HG02981 (cell line): Measurements from ENCODE around the gene ATP4B.

Experiments used
- ATAC-seq: cut with Tn5 transposase; IDR thresholded peaks from one replicate; pipeline ENCODE4 v1.9.1; 2021; ENCODE audit warnings: mild to moderate bottlenecking, moderate library complexity; ENCODE audit not compliant: unreplicated experiment

Gene ATP4B

DNA sequence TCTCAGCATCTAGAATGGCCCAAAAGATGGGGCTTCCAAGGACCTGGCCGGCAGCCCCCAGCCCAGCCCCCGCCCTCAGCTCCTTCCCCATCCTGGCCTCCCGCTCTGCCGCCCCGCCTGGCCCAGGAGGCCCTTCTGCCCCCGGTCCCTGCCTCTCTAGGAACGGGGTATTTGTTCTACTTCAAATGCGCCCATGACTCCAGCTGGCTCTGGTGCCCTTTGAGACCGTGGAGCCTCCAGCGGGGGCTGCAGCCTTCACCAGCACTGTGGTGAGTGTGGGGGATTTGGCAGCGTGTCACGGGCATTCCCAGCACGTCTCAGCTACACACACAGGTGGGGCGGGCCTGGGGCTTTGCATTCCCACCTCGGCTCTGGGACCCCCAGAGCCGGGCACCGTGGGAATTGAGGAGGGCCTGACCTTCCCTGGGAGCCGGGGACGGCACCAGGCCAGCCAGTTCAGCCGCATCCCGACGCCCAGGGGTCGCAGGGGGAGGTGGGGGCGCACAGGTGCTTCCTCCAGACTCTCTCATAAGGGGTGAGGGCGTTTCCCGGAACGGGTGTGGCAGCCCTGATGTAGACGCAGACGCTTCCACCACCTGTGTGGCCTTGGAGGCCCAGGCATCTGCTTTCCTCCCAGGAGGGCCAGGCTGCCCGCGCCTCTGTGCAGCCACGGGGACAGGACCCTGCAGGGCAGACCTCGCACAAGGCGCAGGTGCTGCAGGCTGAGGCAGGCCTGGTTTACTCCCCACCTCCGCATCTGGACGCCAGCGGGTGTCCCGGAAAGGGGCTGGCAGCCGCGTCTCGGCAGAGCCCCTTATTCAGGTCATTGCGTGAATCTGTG, 947 bp downstream of the ATP4B start:
- no peak for ATAC-seq

DNA sequence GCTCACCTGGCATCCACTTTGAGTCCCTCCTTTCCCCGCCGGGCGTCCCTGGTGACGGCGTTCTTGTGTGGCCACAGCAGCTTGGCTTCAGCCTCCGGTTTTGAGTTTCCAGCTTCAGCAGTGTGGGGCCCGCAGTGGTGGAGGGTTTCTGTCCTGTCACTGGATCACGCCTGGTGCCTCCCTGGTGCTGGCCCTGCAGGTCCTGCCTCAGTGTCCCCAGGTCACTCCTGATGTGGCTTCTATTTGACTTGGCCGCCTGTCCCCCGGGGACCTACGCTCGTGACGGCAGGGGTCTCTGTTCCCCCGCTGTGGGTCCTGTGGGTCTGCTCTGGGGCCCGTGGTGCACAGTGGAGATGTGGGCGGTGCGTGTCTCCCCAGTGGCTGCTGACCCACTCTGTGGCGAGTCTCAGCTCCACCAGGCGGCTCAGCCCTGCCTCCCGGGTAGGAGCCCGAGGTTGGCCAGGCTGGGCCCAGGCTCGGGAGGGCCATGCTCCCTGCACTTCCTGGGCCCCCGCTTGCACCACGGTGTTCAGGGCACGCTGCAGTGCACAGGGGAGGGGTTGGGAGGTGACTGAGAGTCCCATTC, 1.9 kb downstream of the ATP4B start:
- ATAC-seq: no peak

DNA sequence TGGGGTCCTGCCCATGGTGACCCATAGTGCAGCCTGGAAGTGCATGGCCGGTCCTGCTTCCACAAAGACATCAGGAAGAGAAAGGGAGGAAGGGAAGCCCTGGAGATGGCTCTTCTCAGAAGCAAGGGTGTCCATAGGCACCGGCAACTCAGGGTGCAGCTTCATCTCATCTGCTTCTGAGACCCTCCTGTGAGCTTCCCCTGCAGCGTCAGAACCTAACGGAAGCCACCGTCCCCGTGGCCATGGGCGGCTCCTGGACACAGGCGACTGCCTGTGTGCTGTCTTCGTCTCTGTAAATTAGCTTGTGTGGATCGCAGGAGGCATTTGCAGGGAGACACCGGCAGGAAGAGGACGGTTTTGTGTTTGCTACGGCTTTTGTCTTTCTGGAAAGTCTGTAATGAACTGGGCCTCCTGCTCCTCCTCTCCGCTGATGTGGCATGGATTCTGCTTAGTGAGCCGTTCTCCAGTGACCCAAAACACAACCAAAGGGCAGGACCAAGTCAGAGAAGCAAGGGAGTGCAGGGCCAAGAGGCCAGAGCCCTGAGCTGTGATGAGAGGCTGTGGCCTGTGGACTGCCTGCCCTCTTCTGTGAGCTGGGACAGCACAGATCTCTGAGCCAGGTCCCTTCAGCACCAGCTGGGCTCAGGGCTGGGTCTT, 2.5 kb downstream of the ATP4B start:
- ATAC-seq: no peak

DNA sequence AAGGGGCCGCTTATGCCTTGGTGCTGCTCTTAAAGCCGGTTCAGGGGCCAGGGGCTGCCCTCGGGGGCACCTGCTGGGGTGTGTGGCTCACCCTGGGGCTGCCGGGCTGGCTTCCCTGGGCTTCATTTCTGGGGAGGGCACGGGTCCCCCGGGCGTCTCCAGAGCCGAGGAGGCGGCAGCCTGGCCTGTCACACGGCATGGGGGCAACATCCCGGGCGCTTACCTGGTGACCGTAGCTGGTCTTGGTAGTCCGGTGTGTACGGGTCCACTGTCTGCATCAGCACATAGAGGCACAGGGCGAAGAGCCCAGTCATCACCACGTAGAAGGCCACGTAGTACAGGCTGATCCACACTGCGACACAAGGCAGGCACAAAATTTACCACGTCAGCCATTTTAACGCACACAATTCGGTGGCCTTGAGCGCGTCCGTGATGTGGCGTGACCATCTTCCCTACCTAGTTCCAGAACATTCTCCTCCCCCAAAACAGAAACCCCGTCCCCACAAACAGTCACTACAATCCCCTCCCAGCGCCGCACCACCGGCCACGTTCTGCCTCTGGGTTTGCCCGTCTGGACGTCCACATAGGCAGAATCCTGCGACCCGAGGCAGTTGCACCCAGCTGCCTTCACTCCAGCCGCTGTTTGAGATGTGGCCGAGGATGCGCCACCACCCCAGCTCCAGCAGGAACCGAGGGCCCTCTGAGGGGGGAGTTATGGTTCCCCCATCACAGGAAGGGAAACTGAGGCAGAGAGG, 3.2 kb downstream of the ATP4B start:
- no peak for ATAC-seq

DNA sequence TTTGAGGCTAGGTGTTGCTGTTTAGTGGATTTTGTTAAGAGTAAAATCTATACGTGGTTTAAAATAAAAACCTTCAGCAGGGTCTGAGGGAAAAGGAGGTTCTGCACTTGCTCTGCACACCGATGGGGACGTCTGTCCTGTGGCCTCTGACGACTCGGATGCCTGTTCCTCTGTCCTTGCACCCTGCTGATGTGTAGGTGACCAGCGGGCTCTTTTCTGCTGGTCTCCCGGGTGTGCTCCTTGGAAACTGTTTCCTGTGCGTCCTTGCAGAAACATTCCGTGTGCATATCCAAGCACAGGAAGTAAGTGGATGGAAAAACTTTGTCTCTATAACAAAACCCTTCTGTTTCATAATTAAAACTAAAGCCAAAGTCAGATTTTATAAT, 3.8 kb downstream of the ATP4B start:
- ATAC-seq: no peak

DNA sequence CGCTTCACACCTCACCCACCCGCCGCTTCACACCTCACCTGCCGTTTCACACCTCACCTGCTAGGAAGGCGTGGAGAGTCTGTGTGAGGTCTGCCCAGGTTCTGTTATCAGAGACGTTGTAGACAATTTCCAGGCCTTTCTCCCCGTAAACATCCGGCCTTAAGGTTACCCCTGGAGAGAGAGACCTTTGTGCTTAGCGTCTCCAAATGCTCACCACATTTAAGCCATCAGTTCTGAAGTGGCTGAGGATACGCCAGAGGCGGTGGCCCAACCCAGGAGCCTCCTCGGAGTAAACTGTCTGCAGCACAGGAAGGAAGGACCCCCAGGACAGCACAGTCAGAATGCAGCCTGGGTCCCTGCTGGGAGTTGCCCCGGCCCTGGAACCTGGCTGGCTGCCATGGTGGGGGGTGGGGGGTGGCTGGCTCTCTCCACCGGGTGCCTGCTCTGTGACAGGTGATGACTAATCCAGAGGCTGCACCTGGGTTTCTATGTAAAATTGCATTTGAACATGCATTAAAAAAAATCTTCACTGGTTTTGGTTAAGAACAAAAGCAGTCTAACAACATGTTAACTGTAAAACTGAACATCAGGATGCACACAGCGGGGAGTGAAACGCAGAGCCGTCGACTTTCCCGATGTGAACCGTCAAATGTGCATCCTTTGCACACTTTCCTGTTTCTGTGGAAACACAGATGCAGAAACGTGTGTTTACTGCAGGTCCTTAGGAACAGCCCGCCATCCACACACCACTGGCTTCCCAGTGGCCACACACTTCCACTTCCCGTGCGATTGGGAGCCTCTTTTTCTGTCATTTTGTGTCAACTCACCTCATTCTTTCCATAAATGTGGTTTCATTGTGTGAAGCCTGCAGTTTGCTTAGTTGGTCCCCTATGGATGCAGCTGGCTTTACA, 4.5 kb downstream of the ATP4B start:
- ATAC-seq: no peak

DNA sequence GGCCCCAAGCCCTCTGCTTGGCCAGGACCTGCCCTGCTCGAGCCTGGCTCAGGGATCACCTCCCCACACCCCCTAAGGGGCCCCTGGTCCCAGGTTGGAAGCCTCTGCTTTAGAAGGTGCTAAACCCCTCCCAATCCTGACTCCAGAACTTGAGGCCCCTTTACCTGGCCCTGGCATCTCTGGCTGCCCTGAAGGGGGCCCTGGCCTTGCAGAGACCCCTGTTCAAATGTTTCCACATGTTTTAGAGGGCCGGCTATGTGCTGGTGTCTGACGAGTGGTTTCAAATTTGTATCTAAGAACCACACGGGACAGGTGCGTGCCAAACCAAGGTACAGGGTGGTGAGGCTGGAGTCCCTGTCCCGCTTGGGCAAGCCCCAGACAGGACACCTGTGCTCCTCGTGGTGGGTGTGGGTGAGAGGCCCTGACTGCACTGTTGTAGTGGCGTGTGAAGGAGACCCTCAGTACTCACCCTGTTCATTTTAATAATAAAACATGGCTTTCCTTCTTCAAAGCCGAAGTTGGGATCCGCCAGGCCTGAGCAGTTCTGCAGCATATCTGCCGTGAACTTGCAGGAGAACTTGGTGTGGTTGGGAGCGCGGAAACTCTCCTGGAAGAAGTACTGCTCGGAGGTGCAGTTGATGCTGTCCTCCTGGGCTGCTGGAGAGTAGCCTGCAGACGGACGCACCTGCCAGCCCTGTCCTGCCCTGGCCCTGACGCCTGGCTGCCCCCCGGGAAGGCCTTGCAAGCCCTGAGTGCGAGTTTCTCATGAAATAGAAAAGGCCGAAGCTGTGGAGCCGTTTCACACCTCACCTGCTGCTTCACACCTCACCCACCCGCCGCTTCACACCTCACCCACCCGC, 5.4 kb downstream of the ATP4B start:
- ATAC-seq: no peak

DNA sequence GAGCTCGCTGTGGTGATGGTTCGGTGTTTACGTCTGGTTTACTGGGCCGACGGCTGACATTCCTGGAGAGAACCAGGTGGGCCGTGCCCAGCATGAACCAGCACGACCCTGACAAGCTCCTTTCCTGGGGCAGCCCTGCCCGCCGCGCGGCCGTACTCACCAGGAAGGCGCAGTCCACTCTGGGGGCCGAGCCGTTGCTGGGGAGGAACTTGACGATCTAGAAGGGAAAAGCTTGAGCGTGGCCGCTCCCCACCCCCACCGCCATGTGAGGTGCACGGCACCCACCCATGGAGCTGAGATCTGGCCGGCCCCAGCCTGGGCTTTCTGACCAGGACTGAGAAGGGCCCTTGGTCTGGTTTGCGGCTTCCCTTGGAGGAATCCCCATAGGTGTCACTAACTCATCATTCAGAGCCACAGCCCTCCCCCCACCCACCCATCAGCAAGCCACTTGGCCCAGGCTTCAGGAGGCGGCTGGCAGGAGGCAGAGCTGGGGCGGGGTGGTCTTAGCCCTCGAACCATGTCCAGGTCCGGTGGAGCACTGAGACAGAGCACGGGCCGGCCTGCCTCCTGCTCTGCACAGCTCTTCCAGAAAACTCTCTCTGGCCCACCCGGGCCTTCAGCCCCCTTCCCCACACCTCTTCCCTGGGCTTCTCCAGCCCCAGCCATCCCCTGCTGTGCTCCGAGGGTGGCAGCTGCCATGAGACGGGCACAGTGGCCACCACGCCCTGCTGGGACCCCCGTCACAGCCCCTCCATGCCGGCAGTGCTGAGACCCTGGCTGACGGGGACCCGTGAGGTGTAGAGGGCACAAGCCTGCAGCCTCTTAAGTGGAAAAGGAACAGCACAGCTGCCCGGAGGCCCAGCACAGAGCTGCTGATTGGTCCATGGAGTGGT, 6.2 kb downstream of the ATP4B start:
- no peak for ATAC-seq

DNA sequence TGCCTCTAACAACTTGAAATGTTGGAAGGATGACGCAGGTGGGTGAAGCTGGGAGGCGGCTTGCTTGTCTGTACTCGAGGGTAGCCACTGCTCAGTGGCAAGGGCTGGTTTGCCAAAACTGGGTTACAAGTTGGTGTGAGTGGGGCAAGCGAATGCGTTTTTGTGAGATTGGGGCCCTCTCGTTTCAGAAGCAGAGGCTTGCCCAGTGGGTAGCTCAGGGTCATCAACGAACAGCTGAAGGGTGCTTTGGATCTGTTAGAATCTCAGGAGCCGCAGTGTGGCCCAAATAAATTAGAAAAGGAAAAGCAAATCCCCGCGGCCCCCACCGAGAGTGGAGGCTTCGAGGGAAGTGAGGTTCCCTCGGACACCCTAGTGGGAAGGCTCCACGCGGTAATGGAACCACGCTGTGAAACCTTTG, 7.3 kb downstream of the ATP4B start:
- no peak for ATAC-seq

DNA sequence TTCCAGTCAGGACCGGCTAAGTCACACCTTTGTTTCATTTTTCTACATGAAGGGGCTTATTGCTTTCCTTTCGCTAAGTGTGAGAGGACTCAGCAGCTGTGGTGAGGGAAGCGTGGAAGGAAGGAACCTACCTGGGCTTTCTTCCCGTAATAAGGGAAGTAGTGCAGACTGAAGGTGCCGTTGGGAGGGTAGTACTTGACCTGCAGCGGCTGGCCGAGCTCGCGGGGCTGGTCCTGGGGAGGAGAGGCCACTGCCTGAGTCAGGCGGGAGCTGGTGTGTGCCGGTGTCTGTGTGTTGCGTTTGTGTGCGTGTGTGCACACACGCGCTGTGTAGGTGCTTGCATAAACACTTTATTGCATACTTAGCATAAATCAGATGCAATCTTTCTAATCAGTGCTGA, 7.7 kb downstream of the ATP4B start:
- no peak for ATAC-seq

DNA sequence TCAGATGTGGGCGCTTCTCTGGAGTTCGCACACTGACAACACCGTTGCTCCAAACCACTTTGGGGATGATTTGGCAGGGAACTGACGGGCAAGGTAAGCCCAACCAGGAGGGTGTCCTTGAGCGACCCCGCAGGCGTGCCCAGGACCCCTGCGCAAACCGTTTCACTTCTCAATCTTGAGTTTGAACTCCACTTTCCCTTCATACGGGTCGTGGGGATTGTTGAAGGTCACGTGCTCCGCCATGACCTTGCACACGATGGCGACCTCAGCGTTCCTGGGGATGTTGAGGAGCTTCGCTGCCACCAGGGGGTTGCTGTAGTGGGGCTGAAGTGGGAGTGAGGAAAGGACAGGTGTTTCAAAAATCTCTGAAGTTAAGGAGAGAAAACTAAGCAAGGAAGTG, 8.8 kb downstream of the ATP4B start:
- no peak for ATAC-seq

DNA sequence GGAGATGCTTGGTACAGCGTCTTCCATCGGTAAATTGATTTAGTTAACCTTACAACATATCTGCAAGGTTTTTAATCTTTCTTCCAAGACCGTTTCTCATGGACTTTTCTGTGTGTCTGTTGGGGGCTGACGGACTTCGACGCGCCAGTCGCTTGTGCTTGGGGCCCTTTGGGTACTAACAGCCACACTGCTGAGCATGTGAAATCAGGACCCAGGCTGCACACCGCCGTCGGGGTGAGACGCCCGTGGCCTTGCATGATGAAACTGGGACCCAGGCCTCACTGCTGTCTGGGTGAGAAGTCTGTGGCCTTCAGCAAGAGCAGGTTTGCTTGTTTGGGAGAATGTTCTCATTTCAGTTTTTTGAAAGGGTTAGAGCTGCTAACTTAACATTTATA, 9.8 kb downstream of the ATP4B start:
- no peak for ATAC-seq

DNA sequence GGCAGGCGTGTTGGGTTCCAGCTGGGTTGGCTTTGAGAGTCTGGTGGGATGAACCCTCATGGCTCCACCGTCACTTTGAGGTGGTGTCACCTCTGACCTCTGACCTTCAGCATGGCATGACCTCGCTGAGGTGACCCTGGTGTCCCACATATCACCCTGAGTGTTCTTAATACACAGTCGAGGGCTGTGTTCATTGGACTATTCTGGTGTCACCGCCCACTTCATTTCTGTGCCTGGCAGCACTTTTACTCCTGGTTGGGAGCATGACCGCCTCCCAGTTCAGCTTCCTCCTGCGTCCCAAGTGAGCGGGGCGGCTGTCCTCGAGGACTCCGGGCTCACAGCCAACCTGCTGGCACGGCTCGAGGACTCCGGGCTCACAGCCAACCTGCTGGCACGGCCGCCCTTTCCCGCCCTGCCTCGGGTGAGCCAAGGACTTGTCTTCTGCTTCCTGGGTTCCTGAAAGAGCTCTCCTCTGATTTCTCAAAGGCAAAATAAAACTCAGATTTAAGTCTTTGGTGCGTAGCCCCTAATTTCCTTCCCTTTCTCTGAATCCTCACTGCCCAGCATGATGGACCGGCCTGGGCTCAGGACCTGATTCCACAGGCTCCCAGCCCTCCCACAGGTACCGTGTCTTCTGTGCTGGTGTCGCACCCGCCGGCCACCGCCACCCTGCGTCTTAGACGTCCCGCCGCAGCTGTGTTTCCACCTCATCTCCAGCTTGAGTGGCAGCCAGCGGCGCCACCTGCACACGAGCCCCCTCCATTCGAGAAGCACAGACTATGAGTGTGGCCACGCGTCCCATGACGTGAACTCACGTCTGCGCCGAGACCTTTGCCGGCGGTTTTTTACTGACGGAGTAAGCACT, 10.4 kb downstream of the ATP4B start:
- ATAC-seq: no peak

DNA sequence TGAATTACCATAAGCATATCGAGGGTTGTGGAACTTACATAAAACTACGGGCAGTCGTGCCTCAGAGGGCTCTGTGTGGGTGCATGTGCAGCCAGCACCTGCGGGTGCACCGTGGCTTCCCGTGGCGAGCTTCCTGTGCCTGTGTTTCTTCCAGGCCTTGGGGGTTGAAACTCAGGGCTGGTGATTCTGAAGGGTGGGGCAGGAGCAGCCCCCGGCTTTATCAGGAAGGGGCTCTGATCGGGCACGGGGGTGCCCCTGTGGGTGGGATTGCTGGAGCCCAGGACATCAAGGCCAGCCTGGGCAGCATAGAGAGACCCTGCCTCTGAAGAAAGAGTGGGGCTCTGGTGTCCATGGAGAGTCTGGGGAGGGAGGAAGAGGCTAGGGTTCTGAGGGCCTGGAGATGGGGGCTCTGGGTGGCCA, 11.1 kb downstream of the ATP4B start:
- ATAC-seq: no peak

DNA sequence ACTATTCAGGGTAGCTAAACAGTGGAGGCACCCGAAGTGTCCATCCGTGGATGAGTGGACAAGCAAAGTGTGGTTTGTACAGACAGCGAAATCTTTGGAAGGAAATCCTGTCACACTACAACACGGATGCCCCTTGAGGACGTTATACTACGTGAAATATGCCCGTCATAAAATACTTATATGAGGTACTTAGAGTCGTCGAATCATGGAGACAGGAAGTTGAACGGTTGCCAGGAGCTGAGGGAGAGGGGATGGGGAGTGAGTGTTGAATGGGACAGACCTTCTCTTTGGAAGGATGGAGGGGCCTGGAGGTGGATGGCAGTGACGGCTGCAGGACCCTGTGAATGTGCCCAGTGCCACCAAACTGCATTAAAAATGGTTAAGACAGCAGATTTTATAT, 11.6 kb downstream of the ATP4B start:
- no peak for ATAC-seq

DNA sequence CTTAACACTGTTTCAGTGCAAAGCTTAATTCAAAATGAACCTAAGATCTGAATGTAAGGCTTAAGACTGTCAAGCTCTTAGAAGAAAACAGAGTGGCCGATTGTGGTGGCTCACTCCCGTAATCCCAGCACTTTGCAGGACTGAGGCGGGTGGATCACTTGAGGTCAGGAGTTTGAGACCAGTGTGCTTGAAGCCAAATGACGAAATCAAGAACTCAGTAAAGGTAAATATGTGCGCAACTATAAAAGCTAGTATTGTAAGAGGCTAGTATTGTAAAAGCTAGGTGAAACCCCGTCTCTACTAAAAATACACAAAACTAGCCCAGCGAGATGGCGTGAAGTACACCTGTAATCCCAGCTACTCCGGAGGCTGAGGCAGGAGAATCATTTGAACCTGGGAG, 12.7 kb downstream of the ATP4B start:
- ATAC-seq: no peak

DNA sequence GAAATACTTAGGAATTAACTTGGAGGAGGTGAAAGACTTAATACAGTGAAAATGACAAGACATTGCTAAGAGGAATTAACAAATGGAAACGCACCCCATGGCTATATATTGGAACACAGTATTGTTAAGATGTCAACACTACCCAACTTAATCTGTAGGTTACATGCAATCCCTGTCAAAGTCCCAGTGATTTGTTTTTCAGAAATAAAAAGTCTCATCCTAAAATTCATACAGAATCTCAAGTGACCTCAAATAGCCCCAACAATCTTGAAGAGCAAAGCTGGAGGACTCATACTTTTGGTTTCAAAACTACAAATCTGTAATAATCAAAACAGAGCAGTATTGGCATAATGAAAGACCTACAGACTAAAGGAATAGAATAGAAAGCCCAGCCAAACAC, 13.2 kb downstream of the ATP4B start:
- ATAC-seq: no peak

DNA sequence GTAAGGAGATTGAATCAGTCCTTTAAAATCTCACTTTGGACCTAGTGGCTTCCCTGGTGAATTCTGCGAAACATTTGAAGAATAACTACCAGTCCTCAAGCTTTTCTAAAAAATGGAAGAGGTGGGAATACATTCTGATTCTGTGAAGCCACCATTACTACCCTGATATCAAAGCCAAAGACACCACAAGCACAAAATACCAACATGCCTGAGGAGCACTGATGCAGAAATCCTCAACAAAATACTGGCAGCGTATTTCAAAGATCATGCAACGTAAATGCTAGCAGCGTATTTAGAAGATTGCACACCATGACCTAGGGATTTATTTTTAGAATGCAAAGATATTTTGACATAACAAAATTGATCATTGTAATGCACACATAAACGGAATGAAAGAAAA, 14.4 kb downstream of the ATP4B start:
- no peak for ATAC-seq
